ENCODE measurements around the gene DAPK2.

Gene DAPK2

DNA sequence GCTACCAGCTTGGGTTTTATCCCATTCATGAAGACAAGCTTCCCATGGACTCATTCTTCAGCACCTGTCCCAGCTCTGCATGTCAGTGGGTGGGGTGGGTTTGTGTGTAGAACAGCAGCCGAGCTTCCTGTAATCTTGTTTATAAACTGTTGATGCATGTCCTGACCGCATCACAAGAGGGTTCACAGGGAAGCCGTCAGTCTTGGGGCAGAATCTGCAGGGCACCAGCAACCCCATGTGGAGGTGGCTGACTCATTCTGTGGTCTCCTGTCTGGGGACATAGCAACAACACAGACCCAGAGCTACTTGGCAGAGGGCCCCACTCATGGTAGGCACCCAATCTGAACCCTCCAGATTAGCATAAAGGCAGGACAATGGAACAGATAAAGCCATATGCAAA is 35.6 kb downstream of the DAPK2 start:
- TF ChIP-seq CTCF (IDR thresholded peaks at IDR 0.05; ENCODE audit: insufficient read depth, missing control alignments), result no peak
- DNase-seq (ENCODE audit: insufficient read length, low spot score) (no peak), FAIRE-seq (no peak)

DNA sequence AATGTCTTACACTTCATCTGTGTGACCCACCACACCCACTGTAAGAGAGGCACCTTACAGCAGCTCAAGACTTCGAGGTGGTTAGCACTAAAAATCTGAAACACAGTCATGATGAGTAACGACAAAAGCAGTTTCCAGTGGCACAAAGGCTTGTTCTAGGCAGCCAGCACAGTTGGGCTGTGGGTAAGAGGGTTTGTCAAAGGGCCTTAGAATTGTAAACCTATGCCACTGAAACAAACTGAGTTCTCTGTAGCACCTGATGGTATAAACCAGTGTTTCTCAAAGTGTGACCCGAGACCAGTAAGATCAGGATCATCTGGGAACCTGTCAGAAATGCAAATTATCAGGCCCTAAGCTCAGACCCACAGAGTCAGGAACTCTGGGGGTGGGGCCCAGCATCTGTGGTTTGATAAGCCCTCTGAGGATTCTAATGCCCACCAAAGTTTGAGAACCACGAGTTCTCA is 36.5 kb downstream of the DAPK2 start:
- FAIRE-seq (no peak), DNase-seq (ENCODE audit: insufficient read length, low spot score) (no peak)
- no peak for TF ChIP-seq CTCF (IDR thresholded peaks at IDR 0.05; ENCODE audit: insufficient read depth, missing control alignments)

DNA sequence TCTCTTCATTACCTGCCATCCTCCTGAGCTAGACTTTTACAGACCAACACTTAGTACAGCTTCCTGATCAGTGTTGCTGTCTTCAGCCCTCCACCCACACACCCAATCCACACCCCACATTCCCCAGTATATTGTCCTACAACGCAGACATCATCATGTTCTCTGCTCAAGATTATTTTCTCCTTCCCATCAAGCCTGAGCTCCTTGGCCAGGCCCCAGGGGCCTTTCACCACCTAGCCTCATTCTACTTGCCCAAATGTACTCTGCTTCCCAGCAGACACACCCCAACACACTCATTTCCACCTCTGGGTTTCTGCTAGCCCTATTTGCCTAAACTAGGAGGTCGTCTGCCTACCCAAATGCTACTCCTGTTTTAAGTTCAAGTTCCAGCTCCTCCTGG is 37.0 kb downstream of the DAPK2 start:
- no peak for DNase-seq (ENCODE audit: insufficient read length, low spot score)
- FAIRE-seq, result no peak
- no peak for TF ChIP-seq CTCF (IDR thresholded peaks at IDR 0.05; ENCODE audit: insufficient read depth, missing control alignments)

DNA sequence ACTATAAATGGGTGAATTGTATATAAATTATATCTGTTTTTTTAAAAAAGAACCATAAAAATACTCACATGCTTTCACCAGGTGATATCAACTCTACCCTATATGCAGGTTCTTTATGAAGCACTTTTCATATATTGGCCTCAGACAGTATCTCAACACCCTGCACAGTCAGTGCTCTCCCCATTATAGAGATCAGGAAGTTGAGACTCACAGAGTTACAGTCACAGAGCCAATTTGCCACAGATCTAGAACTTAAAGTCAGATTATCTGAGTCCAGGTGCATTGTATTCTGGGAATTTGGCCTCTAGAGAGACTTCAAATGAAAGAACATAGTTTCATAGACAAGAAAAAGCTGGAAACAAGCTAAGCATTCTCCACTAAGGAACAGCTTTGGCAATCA is 38.1 kb downstream of the DAPK2 start:
- DNase-seq (ENCODE audit: insufficient read length, low spot score), result no peak
- TF ChIP-seq CTCF (IDR thresholded peaks at IDR 0.05; ENCODE audit: insufficient read depth, missing control alignments), result no peak
- FAIRE-seq, result no peak

DNA sequence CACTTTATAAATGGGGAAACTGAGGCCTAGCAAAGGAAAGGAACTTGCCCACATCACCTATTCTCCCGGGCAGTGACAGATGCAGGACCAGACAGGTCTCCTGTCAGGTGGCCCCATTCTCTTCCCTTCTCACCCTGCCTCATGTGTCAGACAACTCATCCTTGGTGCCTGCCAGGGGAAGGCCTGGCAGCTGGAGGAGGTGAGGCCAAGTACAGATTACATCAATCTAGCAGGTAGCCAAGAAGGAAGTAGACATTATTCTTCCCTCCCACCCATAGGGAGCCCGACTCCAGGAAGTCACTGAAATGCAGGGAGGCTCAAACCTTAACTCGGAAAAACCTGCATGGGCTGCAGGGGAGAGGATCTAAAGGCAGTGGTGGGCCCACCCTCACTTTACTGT is 39.6 kb downstream of the DAPK2 start:
- no peak for DNase-seq (ENCODE audit: insufficient read length, low spot score)
- no peak for FAIRE-seq
- TF ChIP-seq CTCF (IDR thresholded peaks at IDR 0.05; ENCODE audit: insufficient read depth, missing control alignments), result no peak

- DNase-seq (ENCODE audit: insufficient read length, low spot score), result no peak
- FAIRE-seq, result no peak
Observed at GRCh38 chr15:64004587-64004986, 41.7 kb downstream of the DAPK2 start.

GRCh38 chr15:64004056-64004455 is 42.2 kb downstream of the DAPK2 start:
- DNase-seq (ENCODE audit: insufficient read length, low spot score) (no peak), FAIRE-seq (no peak)
- no peak for TF ChIP-seq CTCF (IDR thresholded peaks at IDR 0.05; ENCODE audit: insufficient read depth, missing control alignments)

More at GRCh38 chr15:64004587-64004986, 41.7 kb downstream of the DAPK2 start:
- no peak for TF ChIP-seq CTCF (IDR thresholded peaks at IDR 0.05; ENCODE audit: insufficient read depth, missing control alignments)
